H1 (cell line): ENCODE measurements around the gene LSR. TPM values are rescaled to one million over a fixed set of nuclear protein-coding genes. Genes with fewer than 3 reads are reported as not detected.
A peak's percentile ranks its signal among the peaks of the same experiment; 100 is the strongest.

Experiments
- ATF2 ChIP-seq: IDR thresholded peaks from 2 replicates; pipeline ENCODE4 v1.6.1; 2012; ENCODE audit warnings: low read length, inconsistent platforms
- BRCA1 ChIP-seq: IDR thresholded peaks from 2 replicates; pipeline ENCODE4 v1.6.1; 2012; ENCODE audit warnings: low read depth, low read length, improper control_type of control experiment
- CREB1 ChIP-seq: IDR thresholded peaks from 2 replicates; pipeline ENCODE4 v1.6.1; 2012; ENCODE audit warnings: inconsistent platforms
- CTCF ChIP-seq, 3 experiments: IDR thresholded peaks; 1 replicate in 2 of 3; 2 replicates in 1 of 3; pipeline versions ENCODE4 v1.5.1 to v1.6.1; 2011; ENCODE audit warnings: low read length in 3 of 3, mild to moderate bottlenecking in 3 of 3, inconsistent platforms in 2 of 3, low read depth in 1 of 3, moderate library complexity in 1 of 3; ENCODE audit not compliant: insufficient read depth in 1 of 3; ENCODE audit errors: control extremely low read depth in 1 of 3
- GABPA ChIP-seq: IDR thresholded peaks from 2 replicates; pipeline ENCODE4 v1.6.1; 2011; ENCODE audit warnings: mild to moderate bottlenecking, low read length, moderate library complexity, borderline replicate concordance; ENCODE audit not compliant: insufficient read depth
- HDAC6 ChIP-seq: IDR thresholded peaks from one replicate; pipeline ENCODE4 v1.7.1; 2012; ENCODE audit warnings: low read depth, mild to moderate bottlenecking, inconsistent platforms, low read length, moderate library complexity
- KDM1A ChIP-seq: fragments of 200-600, 300-600 bp; sonication (generic); IDR thresholded peaks from 2 replicates; pipeline ENCODE4 v1.7.1; 2016; ENCODE audit warnings: mild to moderate bottlenecking, low read length, borderline replicate concordance
- NANOG ChIP-seq: IDR thresholded peaks from 2 replicates; pipeline ENCODE4 v1.6.1; 2011; ENCODE audit warnings: low read length, low read depth, mild to moderate bottlenecking, inconsistent platforms; ENCODE audit not compliant: insufficient read depth, poor library complexity, severe bottlenecking
- NRF1 ChIP-seq: IDR thresholded peaks from 2 replicates; pipeline ENCODE4 v1.6.1; 2011; ENCODE audit warnings: mild to moderate bottlenecking, low read depth, low read length, improper control_type of control experiment
- PHF8 ChIP-seq: fragments of 200-600 bp; sonication (generic); conservative IDR thresholded peaks from 2 replicates; pipeline ENCODE4 v1.7.1; 2012; ENCODE audit warnings: low read depth, mild to moderate bottlenecking, inconsistent platforms, low read length, moderate library complexity
- RXRA ChIP-seq: IDR thresholded peaks from 2 replicates; pipeline ENCODE4 v1.6.1; 2011; ENCODE audit warnings: low read depth, mild to moderate bottlenecking, low read length, moderate library complexity; ENCODE audit not compliant: insufficient read depth
- SIN3A ChIP-seq, 2 experiments: IDR thresholded peaks in 1 of 2; conservative IDR thresholded peaks in 1 of 2; 2 replicates each; pipeline ENCODE4 v1.6.1; 2011 to 2012; ENCODE audit warnings: low read length in 2 of 2, improper control_type of control experiment in 1 of 2, low read depth in 1 of 2, mild to moderate bottlenecking in 1 of 2
- SIX5 ChIP-seq: IDR thresholded peaks from 2 replicates; pipeline ENCODE4 v1.6.1; 2011; ENCODE audit warnings: mild to moderate bottlenecking, low read depth, low read length
- SP1 ChIP-seq: IDR thresholded peaks from 2 replicates; pipeline ENCODE4 v1.6.1; 2011; ENCODE audit warnings: low read depth, low read length
- SRF ChIP-seq: IDR thresholded peaks from 2 replicates; pipeline ENCODE4 v1.6.1; 2011; ENCODE audit warnings: mild to moderate bottlenecking, low read depth, low read length, moderate library complexity
- TCF12 ChIP-seq: IDR thresholded peaks from 2 replicates; pipeline ENCODE4 v1.6.1; 2011; ENCODE audit warnings: low read depth, mild to moderate bottlenecking, low read length
- USF2 ChIP-seq: IDR thresholded peaks from 2 replicates; pipeline ENCODE4 v1.6.1; 2011; ENCODE audit warnings: low read length, improper control_type of control experiment
- YY1 ChIP-seq: IDR thresholded peaks from 2 replicates; pipeline ENCODE4 v1.6.1; 2011; ENCODE audit warnings: low read depth, mild to moderate bottlenecking, low read length
- polyA plus RNA-seq, 7 experiments: library from polyadenylated mRNA; depleted of rRNA in 3 of 7; stranded (reverse) in 5 of 7; unstranded in 2 of 7; fragments of >200 nt in 5 of 7; fragments of 200-250 nt in 2 of 7; gene quantifications; 1 replicate in 5 of 7; 2 replicates in 1 of 7; 4 replicates in 1 of 7; pipeline versions ENCODE4 v1.2.1 to v1.2.3, GENCODE V29; 2011 to 2013; ENCODE audit warnings: missing spikeins in 2 of 7, mixed read lengths in 2 of 7
- total RNA-seq: library from RNA; stranded (reverse); fragmentation: NEBNext Ultra II Directional; extraction: Animal tissue kit (Norgen Biotek cat#: 25700); gene quantifications from 2 replicates; pipeline ENCODE4 v1.2.1, GENCODE V29; 2021

The LSR gene
- total and polyA plus RNA-seq, 2 of the 8 experiments (the other 6 are each of a cell fraction or from before 2014, with no cell fraction given): 159 to 186 TPM

DNA sequence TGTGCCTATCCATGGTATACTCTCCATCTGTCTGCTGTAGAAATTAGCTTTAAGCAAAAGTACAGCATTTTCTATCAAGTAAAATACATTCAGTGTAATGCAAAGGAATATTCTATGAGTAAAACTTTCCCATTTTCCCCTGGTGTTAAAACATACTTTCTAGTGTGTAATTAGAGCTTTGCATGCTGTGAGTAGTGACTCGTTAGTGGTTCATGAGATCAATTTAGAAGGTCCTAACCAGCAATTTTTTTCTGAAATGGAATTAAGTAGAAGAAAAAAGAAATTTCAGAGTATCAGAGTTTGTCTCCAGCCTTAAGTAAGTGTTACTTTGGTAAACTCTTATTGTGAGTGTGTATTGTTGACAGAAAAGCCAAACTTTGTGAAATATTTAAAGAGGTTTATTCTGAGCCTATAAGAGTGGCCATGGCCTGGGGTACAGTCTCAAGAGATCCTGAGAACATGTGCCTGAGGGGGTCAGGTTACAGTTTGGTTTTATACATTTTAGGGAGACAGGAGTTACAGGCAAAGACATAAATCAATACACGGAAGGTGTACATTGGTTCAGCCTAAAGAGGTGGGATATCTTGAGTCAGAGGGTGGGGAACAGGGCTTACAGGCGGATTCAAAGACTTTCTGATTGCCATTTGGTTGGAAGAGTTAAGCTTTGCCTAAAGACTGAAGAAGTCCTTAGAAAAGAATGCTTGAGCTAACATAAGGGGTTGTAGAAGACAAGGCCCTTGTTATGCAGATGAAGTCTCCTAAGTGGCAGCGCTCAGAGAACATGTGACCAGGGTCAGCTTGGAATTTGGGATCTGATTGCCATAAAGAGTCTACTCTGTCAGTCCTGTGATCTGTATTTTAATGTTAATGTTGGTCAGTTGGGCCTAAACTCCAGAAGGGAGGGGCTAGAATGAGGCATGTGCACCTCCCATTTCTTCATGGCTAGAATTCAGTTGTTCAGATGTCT lies 45.8 kb upstream of the LSR start (continued):
- no peak; the same call in 1 of the 2 replicates for TF ChIP-seq ATF2
- TF ChIP-seq SRF: no peak
- no peak for TF ChIP-seq GABPA
- no peak for TF ChIP-seq RXRA
- no peak for TF ChIP-seq YY1
- TF ChIP-seq PHF8: no peak
- TF ChIP-seq HDAC6: no peak
- no peak for TF ChIP-seq SIX5
- peak; percentile 90 for TF ChIP-seq NANOG
- no peak for TF ChIP-seq CREB1
- TF ChIP-seq BRCA1: no peak
- TF ChIP-seq SIN3A (conservative IDR thresholded peaks at IDR 0.05 in 1 of 2, IDR thresholded peaks at IDR 0.05 in 1 of 2; ENCODE audit: low read depth in 1 of 2, low read length in 2 of 2): no peak
- no peak for TF ChIP-seq KDM1A
- TF ChIP-seq SP1: peak; percentile 62
- no peak for TF ChIP-seq NRF1
- no peak for TF ChIP-seq CTCF (IDR thresholded peaks at IDR 0.05; ENCODE audit: control extremely low read depth in 1 of 3, insufficient read depth in 1 of 3, low read depth in 1 of 3, low read length in 3 of 3)
- peak; percentile 79 for TF ChIP-seq USF2
- TF ChIP-seq TCF12: no peak
